ENCODE results near the gene CNTNAP5.

CNTNAP5 gene

GRCh38 chr2:124485659-124486058, 460.6 kb downstream of the CNTNAP5 start:
- Mint-ChIP-seq H3K9me3 (peaks cover 6% of the 10 kb centered on the region), H3K4me1 (no peaks in the 10 kb centered on the region), H3K27me3 (no peaks in the 10 kb centered on the region), H3K27ac (no peak overlapping the region), H3K4me3 (no peak overlapping the region), H3K36me3 (no peaks in the 10 kb centered on the region)
- DNase-seq: no peak
- CTCF ChIA-PET: no interaction called here

GRCh38 chr2:124489686-124490085, 464.6 kb downstream of the CNTNAP5 start:
- DNase-seq: no peak
- CTCF ChIA-PET: no interaction called here
- H3K4me3 Mint-ChIP-seq: no peak overlapping the region
- no peaks in the 10 kb centered on the region for H3K4me1 Mint-ChIP-seq
- H3K27me3 Mint-ChIP-seq: no peaks in the 10 kb centered on the region
- H3K9me3 Mint-ChIP-seq: peaks cover 6% of the 10 kb centered on the region
- H3K36me3 Mint-ChIP-seq: no peaks in the 10 kb centered on the region
- H3K27ac Mint-ChIP-seq: no peak overlapping the region

- H3K36me3 Mint-ChIP-seq: no peaks in the 10 kb centered on the region
- no peak overlapping the region for H3K27ac Mint-ChIP-seq
- DNase-seq: no peak
- H3K4me3 Mint-ChIP-seq: no peak overlapping the region
- H3K4me1 Mint-ChIP-seq: no peaks in the 10 kb centered on the region
- H3K9me3 Mint-ChIP-seq: peaks cover 13% of the 10 kb centered on the region
- no peaks in the 10 kb centered on the region for H3K27me3 Mint-ChIP-seq
- CTCF ChIA-PET: no interaction called here
Observed at GRCh38 chr2:124501575-124502152, 476.6 kb downstream of the CNTNAP5 start.

DNA sequence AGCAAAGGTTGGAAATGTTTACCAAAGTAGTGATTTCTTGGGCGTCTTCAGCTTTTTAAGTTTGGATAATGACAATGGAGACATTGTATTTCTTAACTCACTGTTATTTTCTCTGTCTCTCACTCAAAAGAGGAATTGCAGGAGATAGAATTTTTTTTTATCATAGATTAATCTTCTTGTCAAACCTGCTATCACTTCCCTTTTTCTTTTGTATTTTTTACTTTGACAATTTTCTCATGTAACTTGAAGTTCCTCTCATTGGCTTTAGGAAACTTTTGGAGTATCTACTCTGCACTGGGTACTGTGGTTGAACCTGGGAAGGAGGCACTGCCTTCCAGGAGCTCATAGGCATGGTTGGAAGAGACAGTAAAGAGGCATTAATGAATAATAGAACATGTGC, 489.1 kb downstream of the CNTNAP5 start:
- Mint-ChIP-seq H3K27me3 (no peaks in the 10 kb centered on the region), H3K36me3 (no peaks in the 10 kb centered on the region), H3K9me3 (peaks cover 17% of the 10 kb centered on the region), H3K4me3 (no peak overlapping the region), H3K4me1 (no peaks in the 10 kb centered on the region), H3K27ac (no peak overlapping the region)
- no peak for DNase-seq
- CTCF ChIA-PET: no interaction called here

GRCh38 chr2:124520953-124521352, 495.9 kb downstream of the CNTNAP5 start:
- H3K4me1 Mint-ChIP-seq: no peaks in the 10 kb centered on the region
- no peak overlapping the region for H3K27ac Mint-ChIP-seq
- H3K27me3 Mint-ChIP-seq: no peaks in the 10 kb centered on the region
- H3K4me3 Mint-ChIP-seq: no peak overlapping the region
- H3K9me3 Mint-ChIP-seq: peaks cover 17% of the 10 kb centered on the region
- H3K36me3 Mint-ChIP-seq: no peaks in the 10 kb centered on the region
- CTCF ChIA-PET: no interaction called here
- no peak for DNase-seq

DNA sequence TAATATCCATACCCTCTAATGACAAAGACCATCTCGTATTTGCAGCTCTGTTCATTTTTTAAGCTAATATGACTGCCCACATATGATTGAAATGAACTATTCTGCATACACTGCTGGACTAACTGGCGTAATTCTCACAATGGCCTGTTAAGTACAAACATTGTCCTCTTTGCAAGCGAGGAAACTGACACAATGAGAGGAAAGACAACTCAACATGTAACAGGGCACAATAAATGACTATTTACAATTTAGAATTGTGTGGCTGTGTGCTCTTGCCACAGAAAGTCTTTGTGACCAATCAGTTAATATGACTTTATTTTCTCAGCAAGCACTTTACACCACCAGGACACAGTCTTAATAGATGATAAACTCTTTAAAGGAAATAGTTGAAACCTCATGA, 498.0 kb downstream of the CNTNAP5 start:
- no peak overlapping the region for H3K27ac Mint-ChIP-seq
- CTCF ChIA-PET: no interaction called here
- H3K27me3 Mint-ChIP-seq: no peaks in the 10 kb centered on the region
- H3K4me1 Mint-ChIP-seq: no peaks in the 10 kb centered on the region
- no peaks in the 10 kb centered on the region for H3K36me3 Mint-ChIP-seq
- no peak overlapping the region for H3K4me3 Mint-ChIP-seq
- DNase-seq: no peak
- peaks cover 2% of the 10 kb centered on the region for H3K9me3 Mint-ChIP-seq

GRCh38 chr2:124524155-124524915, 499.2 kb downstream of the CNTNAP5 start:
- Mint-ChIP-seq H3K4me3 (no peak overlapping the region), H3K27ac (no peak overlapping the region), H3K4me1 (no peaks in the 10 kb centered on the region), H3K36me3 (no peaks in the 10 kb centered on the region), H3K27me3 (no peaks in the 10 kb centered on the region), H3K9me3 (peaks cover 2% of the 10 kb centered on the region)
- CTCF ChIA-PET: no interaction called here
- no peak for DNase-seq

GRCh38 chr2:124526221-124526620, 501.1 kb downstream of the CNTNAP5 start:
- no peak for DNase-seq
- H3K4me3 Mint-ChIP-seq: no peak overlapping the region
- H3K27ac Mint-ChIP-seq: no peak overlapping the region
- H3K9me3 Mint-ChIP-seq: no peaks in the 10 kb centered on the region
- no peaks in the 10 kb centered on the region for H3K36me3 Mint-ChIP-seq
- H3K27me3 Mint-ChIP-seq: no peaks in the 10 kb centered on the region
- H3K4me1 Mint-ChIP-seq: no peaks in the 10 kb centered on the region
- CTCF ChIA-PET: interaction anchor here (0.6 kb wide), 1 partner anchor 1321 kb away, joined by 3 read pairs; no protein-coding TSS in a partner anchor

- Mint-ChIP-seq H3K4me3 (no peak overlapping the region), H3K27ac (no peak overlapping the region), H3K9me3 (peaks cover 8% of the 10 kb centered on the region), H3K36me3 (no peaks in the 10 kb centered on the region), H3K4me1 (no peaks in the 10 kb centered on the region), H3K27me3 (no peaks in the 10 kb centered on the region)
- no peak for DNase-seq
- CTCF ChIA-PET: no interaction called here
Observed at GRCh38 chr2:124530203-124530602, 505.1 kb downstream of the CNTNAP5 start.

DNA sequence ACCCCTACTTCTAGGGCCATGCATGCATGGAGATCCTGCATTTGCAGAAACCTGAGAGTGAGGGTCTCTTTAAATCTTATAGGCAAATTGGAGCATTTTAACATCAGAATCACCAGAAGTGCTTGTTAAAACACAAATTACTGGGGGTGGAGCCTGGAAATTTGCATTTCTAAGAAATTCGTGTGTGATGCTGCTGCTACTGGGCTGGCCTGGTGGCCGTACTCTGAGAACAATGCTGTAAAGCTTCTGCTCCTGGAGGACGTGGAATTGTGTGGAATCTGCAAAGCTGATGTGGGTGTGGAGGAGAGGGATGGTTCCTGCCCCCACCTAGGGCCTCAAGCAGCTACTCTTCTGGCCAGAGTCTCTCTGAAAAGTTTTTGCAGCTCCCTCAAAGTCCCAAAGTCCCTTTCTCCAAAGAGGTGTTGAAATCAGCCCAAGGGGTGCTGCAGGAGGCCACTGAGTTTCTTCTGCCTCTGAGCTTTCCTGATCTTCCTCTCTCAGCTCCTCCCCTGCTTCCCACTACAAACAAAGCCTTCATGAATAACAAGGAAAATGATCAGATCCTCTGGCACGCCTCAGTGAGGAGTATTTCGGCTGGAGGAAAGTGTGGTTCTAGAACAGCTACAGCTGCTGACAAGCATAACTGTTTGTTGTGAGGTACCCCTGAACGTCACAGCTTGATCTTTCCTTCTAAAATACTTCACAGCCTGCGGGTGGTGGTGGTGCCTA, 508.3 kb downstream of the CNTNAP5 start:
- Mint-ChIP-seq H3K4me1 (no peaks in the 10 kb centered on the region), H3K27me3 (no peaks in the 10 kb centered on the region), H3K9me3 (peaks cover 8% of the 10 kb centered on the region), H3K27ac (no peak overlapping the region), H3K36me3 (no peaks in the 10 kb centered on the region), H3K4me3 (no peak overlapping the region)
- CTCF ChIA-PET: no interaction called here
- no peak for DNase-seq

- no peaks in the 10 kb centered on the region for H3K4me1 Mint-ChIP-seq
- no peak overlapping the region for H3K4me3 Mint-ChIP-seq
- no peak overlapping the region for H3K27ac Mint-ChIP-seq
- CTCF ChIA-PET: no interaction called here
- H3K36me3 Mint-ChIP-seq: no peaks in the 10 kb centered on the region
- no peaks in the 10 kb centered on the region for H3K27me3 Mint-ChIP-seq
- DNase-seq: no peak
- peaks cover 8% of the 10 kb centered on the region for H3K9me3 Mint-ChIP-seq
Observed at GRCh38 chr2:124534028-124534427, 508.9 kb downstream of the CNTNAP5 start.

- no peak for DNase-seq
- Mint-ChIP-seq H3K9me3 (peaks cover 11% of the 10 kb centered on the region), H3K36me3 (no peaks in the 10 kb centered on the region), H3K27me3 (no peaks in the 10 kb centered on the region), H3K27ac (no peak overlapping the region), H3K4me3 (no peak overlapping the region), H3K4me1 (no peaks in the 10 kb centered on the region)
- CTCF ChIA-PET: no interaction called here
Observed at GRCh38 chr2:124535816-124536215, 510.7 kb downstream of the CNTNAP5 start.

DNA sequence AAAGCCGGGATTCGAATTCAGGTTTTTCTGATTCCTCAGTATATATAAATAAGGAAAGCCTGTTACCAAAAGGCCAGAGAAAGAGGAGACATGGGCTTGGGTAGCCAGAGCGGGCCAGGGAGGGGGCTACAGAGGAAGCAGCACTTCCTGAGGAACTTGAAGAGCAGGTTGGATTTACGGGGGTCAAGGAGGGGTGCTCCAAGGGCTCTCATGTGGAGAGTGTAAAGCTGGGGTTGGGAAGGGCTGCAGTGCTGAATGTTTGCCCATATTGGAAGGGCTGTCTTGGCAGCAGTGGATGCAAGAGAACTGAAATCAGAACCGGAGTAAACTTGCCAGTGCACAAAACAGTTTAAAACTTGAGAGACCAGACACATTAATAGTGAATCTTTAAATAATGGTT, 511.5 kb downstream of the CNTNAP5 start:
- Mint-ChIP-seq H3K36me3 (no peaks in the 10 kb centered on the region), H3K4me1 (no peaks in the 10 kb centered on the region), H3K27me3 (no peaks in the 10 kb centered on the region), H3K27ac (no peak overlapping the region), H3K4me3 (no peak overlapping the region), H3K9me3 (peaks cover 11% of the 10 kb centered on the region)
- CTCF ChIA-PET: no interaction called here
- DNase-seq: no peak

- Mint-ChIP-seq H3K27me3 (no peaks in the 10 kb centered on the region), H3K4me3 (no peak overlapping the region), H3K9me3 (peaks cover 11% of the 10 kb centered on the region), H3K4me1 (no peaks in the 10 kb centered on the region), H3K36me3 (no peaks in the 10 kb centered on the region), H3K27ac (no peak overlapping the region)
- CTCF ChIA-PET: no interaction called here
- no peak for DNase-seq
Observed at GRCh38 chr2:124538549-124538948, 513.5 kb downstream of the CNTNAP5 start.

- Mint-ChIP-seq H3K27me3 (no peaks in the 10 kb centered on the region), H3K9me3 (peaks cover 5% of the 10 kb centered on the region), H3K4me1 (no peaks in the 10 kb centered on the region), H3K36me3 (no peaks in the 10 kb centered on the region), H3K27ac (no peak overlapping the region), H3K4me3 (no peak overlapping the region)
- CTCF ChIA-PET: interaction anchor here (1.1 kb wide), 1 partner anchor 10 kb away, joined by 4 read pairs; no protein-coding TSS in a partner anchor
- no peak for DNase-seq
Observed at GRCh38 chr2:124540805-124541204, 515.7 kb downstream of the CNTNAP5 start.

Measured in activated naive CD4-positive, alpha-beta T cell treated with anti-CD3 and anti-CD28 coated beads, Interleukin-2, amount 10 ng/mL, durations not matched to agents 7 days and 5 days (primary cell).